Heart right ventricle (tissue), 16 donors: ENCODE data around the gene GADL1. TPM values are rescaled to one million over a fixed set of nuclear protein-coding genes. Genes with fewer than 3 reads are reported as not detected.

Source experiments
- ATAC-seq, 8 donors: fragments of 200-7000 bp; cut with Tn5 transposase; one replicate each; pipeline ENCODE4 v1.9.1; 2020; ENCODE audit warnings: mild to moderate bottlenecking in 8 of 8, moderate library complexity in 8 of 8, moderate number of reproducible peaks in 1 of 8
- DNase-seq, 2 donors: peaks; one replicate each; pipeline ENCODE4 v3.0.0-alpha.2; 2020
- H3K27ac ChIP-seq, 10 donors: fragments of 200-600 bp; sonication (generic) in 2 of 10; one replicate each; pipeline versions ENCODE4 v1.5.0 to v1.8.0; 2020 to 2022; ENCODE audit warnings: mild to moderate bottlenecking in 3 of 10
- H3K27me3 ChIP-seq, 7 donors: fragments of 200-600 bp; one replicate each; pipeline ENCODE4 v1.8.0; 2021 to 2022; ENCODE audit warnings: mild to moderate bottlenecking in 2 of 7
- H3K36me3 ChIP-seq, 9 donors: fragments of 200-600 bp; sonication (generic) in 1 of 9; one replicate each; pipeline versions ENCODE4 v1.5.0 to v1.8.0; 2020 to 2022; ENCODE audit warnings: mild to moderate bottlenecking in 2 of 9
- H3K4me1 ChIP-seq, 9 donors: fragments of 200-600 bp; sonication (generic) in 1 of 9; one replicate each; pipeline versions ENCODE4 v1.5.0 to v1.8.0; 2020 to 2022; ENCODE audit warnings: mild to moderate bottlenecking in 4 of 9
- H3K4me3 ChIP-seq, 10 donors: fragments of 200-600 bp; sonication (generic) in 2 of 10; one replicate each; pipeline versions ENCODE4 v1.5.0 to v1.8.0; 2020 to 2022; ENCODE audit warnings: mild to moderate bottlenecking in 7 of 10, moderate library complexity in 2 of 10
- H3K9me3 ChIP-seq, 11 donors: fragments of 200-600 bp in 10 of 11; sonication (generic) in 2 of 11; one replicate each; pipeline versions ENCODE4 v1.5.0 to v1.8.0; 2013 to 2022; ENCODE audit warnings: mild to moderate bottlenecking in 2 of 11, control low read depth in 1 of 11, moderate library complexity in 1 of 11
- WGBS, 2 donors: extraction: QIAGEN DNeasy Blood & Tissue Kit; methylation state at CpG; one replicate each; pipeline ENCODE4 v1.1.7; 2013; ENCODE audit warnings: inconsistent platforms in 1 of 2; 5-methylcytosine and 5-hydroxymethylcytosine counted together
- intact Hi-C, 10 donors: fragments of 100-400 bp; cut with DNase I; formaldehyde crosslinking; loops; one replicate each; pipeline versions ENCODE4 v1.11.1 to v1.14.2; 2022
- polyA plus RNA-seq, 2 donors: library from polyadenylated mRNA; stranded (reverse); fragments of 200-250 nt; gene quantifications; one replicate each; pipeline ENCODE4 v1.2.3, GENCODE V29; 2013
- total RNA-seq, 10 donors: library from RNA; stranded (reverse); fragmentation: NEBNext Ultra II Directional in 3 of 10; extraction: Animal tissue kit (Norgen Biotek cat#: 25700) in 3 of 10; gene quantifications; one replicate each; pipeline versions ENCODE4 v1.2.1 to v1.2.4, GENCODE V29; 2021 to 2023
- TF ChIP-seq, protein P1 (sequence below), 9 donors: fragments of 200-600 bp; sonication (generic) in 2 of 9; IDR thresholded peaks; one replicate each; pipeline versions ENCODE4 v1.5.0 to v1.8.0; 2021 to 2022; ENCODE audit warnings: antibody characterized with exemption in 9 of 9, mild to moderate bottlenecking in 5 of 9, moderate library complexity in 1 of 9
- donor health status: Arrhythmogenic right ventricular cardiomyopathy.
- donor health status: ischemic (EF 13 %, LVEDD 7.1; RV severe dilation, severe dysfunction).
- donor health status: healthy with polysubstance abuse.
- donor health status: DM: no; HTN: yes; CAD: no.
- donor health status: DM: no; HTN: no; CAD: no.
- donor health status: ischemic (EF 25% LVEDD 6.9; RV normal size, moderate dysfunction).
- donor health status: ischemic (EF 25% LVEDD 5.7; RV mildly dilated, moderate dysfunction).
- donor health status: healthy.
- donor health status: DM: yes; HTN: yes; CAD: no.
- donor health status: Ischemic cardiomyopathy.
- donor health status: ischemic (EF 35%, LVEDD 5.7; RV mildly dilated, moderate dysfunction).
- donor health status: nonischemic (EF 11% LVEDD 7.7; RV severe dilation, severe dysfunction).
- donor health status: DM: yes; HTN: yes; CAD: no.
- donor health status: PGD.
- donor health status: ischemic (EF 29% LVEDD 5.4; RV normal size, mild dysfunction).
- donor health status: nonischemic (EF 23%, LVEDD 6.1; RV moderate dilation, normal function).

Gene GADL1
- total and polyA plus RNA-seq, 12 donors: 0.12 to 1.6 (median 0.40) TPM; not detected in 4

DNA sequence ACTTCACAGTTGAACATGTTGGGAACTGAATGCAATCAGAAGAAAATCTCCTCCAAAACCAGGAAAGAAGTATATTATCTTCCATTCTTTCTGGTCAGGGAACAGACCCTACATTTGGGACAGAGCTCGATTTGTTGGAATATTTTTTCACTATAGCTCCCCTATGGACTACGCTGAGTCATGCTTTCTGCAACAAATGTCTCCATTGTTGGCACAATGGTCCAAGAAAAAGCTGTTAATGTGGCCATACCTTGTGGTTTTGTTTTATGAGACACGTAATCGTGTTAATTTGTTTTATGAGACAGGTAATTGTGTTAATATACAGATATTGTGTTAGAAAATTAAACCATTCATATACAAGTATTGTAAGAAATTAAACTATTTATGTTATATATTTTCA is 186.6 kb downstream of the GADL1 start:
- H3K4me1 ChIP-seq: peaks cover 0 to 11% (median 0%) of the 10 kb centered on the region in 9 donors
- no peaks in the 10 kb centered on the region for H3K27me3 ChIP-seq
- no peaks in the 10 kb centered on the region for H3K36me3 ChIP-seq
- DNase-seq: no peak
- TF ChIP-seq, protein P1, sequence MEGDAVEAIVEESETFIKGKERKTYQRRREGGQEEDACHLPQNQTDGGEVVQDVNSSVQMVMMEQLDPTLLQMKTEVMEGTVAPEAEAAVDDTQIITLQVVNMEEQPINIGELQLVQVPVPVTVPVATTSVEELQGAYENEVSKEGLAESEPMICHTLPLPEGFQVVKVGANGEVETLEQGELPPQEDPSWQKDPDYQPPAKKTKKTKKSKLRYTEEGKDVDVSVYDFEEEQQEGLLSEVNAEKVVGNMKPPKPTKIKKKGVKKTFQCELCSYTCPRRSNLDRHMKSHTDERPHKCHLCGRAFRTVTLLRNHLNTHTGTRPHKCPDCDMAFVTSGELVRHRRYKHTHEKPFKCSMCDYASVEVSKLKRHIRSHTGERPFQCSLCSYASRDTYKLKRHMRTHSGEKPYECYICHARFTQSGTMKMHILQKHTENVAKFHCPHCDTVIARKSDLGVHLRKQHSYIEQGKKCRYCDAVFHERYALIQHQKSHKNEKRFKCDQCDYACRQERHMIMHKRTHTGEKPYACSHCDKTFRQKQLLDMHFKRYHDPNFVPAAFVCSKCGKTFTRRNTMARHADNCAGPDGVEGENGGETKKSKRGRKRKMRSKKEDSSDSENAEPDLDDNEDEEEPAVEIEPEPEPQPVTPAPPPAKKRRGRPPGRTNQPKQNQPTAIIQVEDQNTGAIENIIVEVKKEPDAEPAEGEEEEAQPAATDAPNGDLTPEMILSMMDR (IDR thresholded peaks at IDR 0.05): no peak
- intact Hi-C loops: no loop called here
- H3K27ac ChIP-seq: no peak overlapping the region
- H3K4me3 ChIP-seq: no peak overlapping the region
- WGBS, 2 donors: 98% methylated on average over 4 of the region's 4 CpGs
- no peak for ATAC-seq
- peaks cover 0 to 9% (median 0%) of the 10 kb centered on the region in 11 donors for H3K9me3 ChIP-seq

DNA sequence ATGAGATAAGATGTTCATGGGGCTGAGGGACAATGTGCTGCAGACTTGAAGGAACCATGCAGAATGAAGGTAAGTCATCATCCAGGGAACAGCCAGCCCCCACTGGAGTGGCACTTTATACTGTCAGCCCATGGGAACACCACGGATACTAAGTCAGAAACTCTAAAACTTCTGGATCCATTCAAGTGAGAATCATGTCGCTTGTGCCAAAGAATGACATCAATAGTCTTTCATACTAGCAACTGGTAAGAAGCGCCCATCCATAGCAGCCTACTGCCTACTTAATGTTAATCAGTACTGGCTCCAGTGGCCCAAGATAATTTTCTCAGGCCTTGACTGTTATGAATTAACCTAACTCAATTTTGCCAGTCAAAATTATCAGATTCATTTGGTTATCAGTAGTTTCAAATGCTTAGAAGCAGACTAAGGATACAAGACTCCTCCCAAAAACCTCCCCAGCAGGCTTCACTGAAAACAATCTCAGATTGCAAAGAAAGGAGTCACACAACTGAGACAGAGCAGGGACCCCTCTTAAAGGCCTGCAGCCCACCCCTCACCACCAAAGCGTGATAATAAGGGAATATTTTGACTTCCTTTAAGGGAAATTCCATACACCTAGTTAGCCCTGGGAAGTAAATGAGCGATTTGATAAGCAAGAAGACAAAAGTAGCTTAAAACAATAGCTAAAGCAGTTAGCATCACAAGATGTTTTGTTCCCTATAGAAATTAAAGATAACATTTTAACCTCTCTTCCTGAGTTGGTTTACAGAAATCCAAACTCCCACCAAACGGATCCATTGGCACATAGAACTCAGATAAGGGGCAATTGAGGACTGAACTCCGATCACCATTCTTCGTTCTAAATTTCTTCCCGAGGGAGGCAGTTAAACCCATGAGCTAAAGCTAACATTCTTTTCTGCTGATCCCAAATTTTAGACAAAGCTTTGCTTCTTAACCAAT is 189.2 kb downstream of the GADL1 start:
- Histone ChIP-seq H3K4me1 (peaks cover 0 to 7% (median 0%) of the 10 kb centered on the region in 9 donors), H3K36me3 (peaks cover 0 to 13% (median 0%) of the 10 kb centered on the region in 9 donors), H3K27me3 (no peaks in the 10 kb centered on the region), H3K27ac (no peak overlapping the region), H3K9me3 (peaks cover 0 to 12% (median 0%) of the 10 kb centered on the region in 11 donors), H3K4me3 (no peak overlapping the region)
- TF ChIP-seq, protein P1 (IDR thresholded peaks at IDR 0.05): no peak
- WGBS, 2 donors: 71 to 75% methylated on average over 9 of the region's 9 CpGs
- DNase-seq: no peak
- ATAC-seq: no peak
- intact Hi-C loops: no loop called here

DNA sequence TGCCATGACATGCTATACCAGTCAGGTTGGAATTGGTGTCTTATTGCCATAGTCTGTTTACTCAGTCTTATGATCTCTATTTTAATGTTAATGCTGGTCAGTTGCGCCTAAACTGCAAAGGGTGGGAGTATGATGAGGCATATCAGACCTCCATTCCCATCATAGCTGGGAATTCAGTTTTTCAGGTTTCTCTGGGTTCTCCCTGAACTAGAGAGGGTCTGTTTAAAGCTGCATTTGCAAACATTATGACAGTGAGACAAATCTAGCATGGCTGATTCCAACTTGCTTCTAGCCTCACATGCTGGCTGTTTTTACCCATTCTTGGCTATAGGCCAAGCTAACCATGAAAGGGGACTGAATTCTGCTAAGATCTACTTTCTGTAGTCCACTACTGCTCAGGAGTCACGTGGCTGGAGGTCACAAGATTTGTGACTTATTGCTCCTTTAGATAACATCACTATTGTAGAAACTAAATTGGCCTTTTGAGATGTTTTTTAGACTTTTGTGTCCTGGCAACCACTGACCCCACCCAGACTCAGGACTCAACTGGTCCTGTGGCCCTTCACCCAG is 191.5 kb downstream of the GADL1 start:
- Histone ChIP-seq H3K27ac (no peak overlapping the region), H3K4me3 (no peak overlapping the region), H3K27me3 (no peaks in the 10 kb centered on the region), H3K36me3 (peaks cover 0 to 36% (median 0%) of the 10 kb centered on the region in 9 donors), H3K9me3 (peaks cover 0 to 12% (median 0%) of the 10 kb centered on the region in 11 donors), H3K4me1 (peaks cover 0 to 5% (median 0%) of the 10 kb centered on the region in 9 donors)
- DNase-seq: no peak
- TF ChIP-seq, protein P1 (IDR thresholded peaks at IDR 0.05): no peak
- intact Hi-C loops: no loop called here
- no peak for ATAC-seq
- WGBS, 2 donors: 71 to 88% methylated on average over 2 of the region's 2 CpGs

DNA sequence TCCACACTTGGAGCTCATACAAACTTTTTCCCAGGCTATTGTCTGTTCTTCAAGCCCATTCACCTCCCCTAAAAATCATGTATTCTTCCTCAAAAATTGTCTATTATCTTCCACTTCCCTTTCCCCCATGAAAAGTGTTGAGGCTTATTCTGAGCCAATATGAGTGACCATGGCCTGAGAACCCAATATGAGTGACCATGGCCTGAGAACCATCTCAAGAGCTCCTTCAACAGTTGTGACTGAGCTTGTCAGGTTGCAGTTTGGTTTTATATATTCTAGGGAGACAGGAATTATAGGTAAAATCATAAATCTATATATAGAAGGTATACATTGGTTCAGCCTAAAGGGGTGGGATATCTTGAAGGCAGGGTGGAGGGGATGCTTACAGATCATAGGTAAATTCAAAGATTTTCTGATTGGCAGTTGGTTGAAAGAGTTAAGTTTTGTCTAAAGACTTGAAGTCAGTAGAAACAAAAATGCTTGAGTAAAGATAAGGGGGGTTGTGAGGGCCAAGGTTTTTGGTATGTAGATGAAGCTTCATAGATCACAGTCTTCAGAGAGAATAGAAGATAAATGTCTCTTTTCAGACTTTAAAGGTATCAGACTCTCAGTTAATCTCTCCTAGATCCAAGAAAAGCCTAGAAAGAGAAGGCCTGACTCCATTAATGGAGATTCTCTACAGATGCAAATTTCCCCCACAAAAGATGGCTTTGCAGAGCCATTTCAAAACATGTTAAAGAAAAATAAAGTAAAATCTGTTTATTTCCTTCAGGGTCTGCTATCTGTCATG is 192.2 kb downstream of the GADL1 start:
- ATAC-seq: no peak
- no peak overlapping the region for H3K4me3 ChIP-seq
- intact Hi-C loops: no loop called here
- DNase-seq: no peak
- H3K27me3 ChIP-seq: no peaks in the 10 kb centered on the region
- H3K9me3 ChIP-seq: peaks cover 0 to 12% (median 0%) of the 10 kb centered on the region in 11 donors
- H3K36me3 ChIP-seq: peaks cover 0 to 43% (median 0%) of the 10 kb centered on the region in 9 donors
- TF ChIP-seq, protein P1 (IDR thresholded peaks at IDR 0.05): no peak
- H3K27ac ChIP-seq: no peak overlapping the region
- H3K4me1 ChIP-seq: peaks cover 0 to 10% (median 0%) of the 10 kb centered on the region in 9 donors
